WTC11 (cell line): ENCODE data around the gene SLC7A7. TPM values are rescaled to one million over a fixed set of nuclear protein-coding genes. Genes with fewer than 3 reads are reported as not detected.
"Not testable (repeated sequence)": the region's sequence is repeated elsewhere in the genome, so short reads cannot be mapped to it uniquely, and the experiment has no call there.

Source experiments
- ATAC-seq: fragments of 200-7000 bp; cut with Tn5 transposase; 2 replicates; pipeline ENCODE4 v1.10.0; 2021; ENCODE audit warnings: mild to moderate bottlenecking, moderate library complexity
- CTCF ChIA-PET: fragments of 300-600 bp; sonication (Branson Sonifier 250); formaldehyde crosslinking; loops from one replicate; lab custom pipeline; 2021; ENCODE audit warnings: antibody characterized with exemption; lab: Charles Lee
- POLR2A ChIA-PET: fragments of 350-600 bp; sonication (Branson Sonifier 250); formaldehyde crosslinking; loops from one replicate; lab custom pipeline; 2021; ENCODE audit warnings: antibody characterized with exemption; lab: Charles Lee
- DNase-seq: peaks from one replicate; pipeline ENCODE4 v3.0.0; 2021; ENCODE audit warnings: low spot score
- H3K27ac Mint-ChIP-seq: 2 replicates; pipeline ENCODE4 v1.8.0; 2021; ENCODE audit warnings: mixed read lengths
- H3K27me3 Mint-ChIP-seq: 2 replicates; pipeline ENCODE4 v1.8.0; 2021; ENCODE audit warnings: low read depth, mild to moderate bottlenecking, moderate library complexity, mixed read lengths
- H3K36me3 Mint-ChIP-seq: 2 replicates; pipeline ENCODE4 v1.8.0; 2021; ENCODE audit warnings: mixed read lengths
- H3K4me1 Mint-ChIP-seq: 2 replicates; pipeline ENCODE4 v1.8.0; 2022; ENCODE audit warnings: mixed read lengths
- H3K4me3 Mint-ChIP-seq: 2 replicates; pipeline ENCODE4 v1.8.0; 2021; ENCODE audit warnings: mild to moderate bottlenecking, moderate library complexity, mixed read lengths
- H3K9me3 Mint-ChIP-seq: 2 replicates; pipeline ENCODE4 v1.8.0; 2021; ENCODE audit warnings: mixed read lengths
- CREM ChIP-seq: sonication (generic); formaldehyde crosslinking; IDR thresholded peaks from 2 replicates; pipeline ENCODE4 v1.8.1; 2022; ENCODE audit warnings: mild to moderate bottlenecking, missing genetic modification reagents, moderate library complexity
- ELF4 ChIP-seq: sonication (generic); formaldehyde crosslinking; IDR thresholded peaks from 2 replicates; pipeline ENCODE4 v1.8.1; 2022; ENCODE audit warnings: low read depth, mild to moderate bottlenecking, moderate library complexity, missing genetic modification reagents
- NFE2L1 ChIP-seq: sonication (generic); formaldehyde crosslinking; IDR thresholded peaks from 2 replicates; pipeline ENCODE4 v1.8.1; 2023; ENCODE audit warnings: missing genetic modification reagents
- NR2C2 ChIP-seq: sonication (generic); formaldehyde crosslinking; IDR thresholded peaks from 2 replicates; pipeline ENCODE4 v1.8.0; 2022; ENCODE audit warnings: mild to moderate bottlenecking, missing genetic modification reagents
- NR3C1 ChIP-seq: sonication (generic); formaldehyde crosslinking; conservative IDR thresholded peaks from 2 replicates; pipeline ENCODE4 v1.8.1; 2023; ENCODE audit warnings: low read depth, mild to moderate bottlenecking, missing genetic modification reagents
- TEAD1 ChIP-seq: sonication (generic); formaldehyde crosslinking; IDR thresholded peaks from 2 replicates; pipeline ENCODE4 v1.8.0; 2022; ENCODE audit warnings: mild to moderate bottlenecking, missing genetic modification reagents
- ZBTB21 ChIP-seq: sonication (generic); formaldehyde crosslinking; IDR thresholded peaks from 2 replicates; pipeline ENCODE4 v1.8.1; 2023; ENCODE audit warnings: mild to moderate bottlenecking, missing genetic modification reagents, borderline replicate concordance
- ZNF396 ChIP-seq: fragments of 250-450 bp; sonication (Bioruptor Pico); IDR thresholded peaks from 2 replicates; pipeline ENCODE4 v1.8.0; 2021; ENCODE audit warnings: mild to moderate bottlenecking, moderate library complexity, borderline replicate concordance
- total RNA-seq: library from RNA; stranded (reverse); gene quantifications from 3 replicates; pipeline ENCODE4 v1.2.3, GENCODE V29; 2021
- TF ChIP-seq, protein P1 (sequence below): sonication (generic); formaldehyde crosslinking; IDR thresholded peaks from 2 replicates; pipeline ENCODE4 v1.8.1; 2023; ENCODE audit warnings: mild to moderate bottlenecking, missing genetic modification reagents
- TF ChIP-seq, protein P2 (sequence below): fragments of 200-600 bp; IDR thresholded peaks from 2 replicates; pipeline ENCODE4 v1.8.0; 2022; ENCODE audit warnings: antibody characterized with exemption
- TF ChIP-seq, protein P3 (sequence below): fragments of 250-450 bp; sonication (Bioruptor Pico); conservative IDR thresholded peaks from 2 replicates; pipeline ENCODE4 v1.9.0; 2021; ENCODE audit warnings: mild to moderate bottlenecking
- TF ChIP-seq, protein P4 (sequence below): sonication (generic); formaldehyde crosslinking; IDR thresholded peaks from 2 replicates; pipeline ENCODE4 v1.8.0; 2023; ENCODE audit warnings: missing genetic modification reagents
- TF ChIP-seq, protein P5 (sequence below): sonication (generic); formaldehyde crosslinking; IDR thresholded peaks from 2 replicates; pipeline ENCODE4 v1.8.0; 2022; ENCODE audit warnings: mild to moderate bottlenecking, missing genetic modification reagents

Gene SLC7A7
- total RNA-seq, 1 experiment from 2014 or later: 4.3 TPM

DNA sequence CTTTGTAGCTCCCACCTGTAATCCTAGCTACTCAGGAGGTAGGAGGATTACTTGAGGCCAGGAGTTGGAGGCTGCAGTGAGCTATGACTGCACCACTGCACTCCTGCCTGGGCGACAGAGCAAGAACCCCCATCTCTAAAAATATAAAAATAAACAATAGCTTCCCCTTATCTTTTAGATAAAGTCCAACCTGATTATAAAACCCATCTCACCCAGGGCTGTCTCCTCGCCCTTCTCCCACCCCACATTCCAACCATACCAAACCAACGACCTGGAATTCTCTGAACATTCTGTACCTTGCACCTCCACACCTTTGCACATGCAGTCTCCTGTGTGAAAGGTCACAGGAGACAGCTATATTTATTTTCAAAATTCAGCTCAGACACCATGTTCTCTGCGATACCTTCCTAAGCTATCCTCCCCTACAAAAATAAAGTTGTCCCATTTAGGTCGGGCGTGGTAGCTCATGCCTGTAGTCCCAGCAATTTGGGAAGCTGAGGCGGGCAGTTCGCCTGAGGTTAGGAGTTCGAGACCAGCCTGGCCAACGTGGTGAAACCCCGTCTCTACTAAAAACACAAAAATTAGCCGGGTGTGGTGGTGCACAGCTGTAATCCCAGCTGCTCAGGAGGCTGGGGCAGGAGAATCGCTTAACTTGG, 7.7 kb downstream of the SLC7A7 start (continued):
- TF ChIP-seq CREM (CRISPR knock-in tag) (no peak), NR3C1 (CRISPR knock-in tag) (no peak)
- TF ChIP-seq, protein P1, sequence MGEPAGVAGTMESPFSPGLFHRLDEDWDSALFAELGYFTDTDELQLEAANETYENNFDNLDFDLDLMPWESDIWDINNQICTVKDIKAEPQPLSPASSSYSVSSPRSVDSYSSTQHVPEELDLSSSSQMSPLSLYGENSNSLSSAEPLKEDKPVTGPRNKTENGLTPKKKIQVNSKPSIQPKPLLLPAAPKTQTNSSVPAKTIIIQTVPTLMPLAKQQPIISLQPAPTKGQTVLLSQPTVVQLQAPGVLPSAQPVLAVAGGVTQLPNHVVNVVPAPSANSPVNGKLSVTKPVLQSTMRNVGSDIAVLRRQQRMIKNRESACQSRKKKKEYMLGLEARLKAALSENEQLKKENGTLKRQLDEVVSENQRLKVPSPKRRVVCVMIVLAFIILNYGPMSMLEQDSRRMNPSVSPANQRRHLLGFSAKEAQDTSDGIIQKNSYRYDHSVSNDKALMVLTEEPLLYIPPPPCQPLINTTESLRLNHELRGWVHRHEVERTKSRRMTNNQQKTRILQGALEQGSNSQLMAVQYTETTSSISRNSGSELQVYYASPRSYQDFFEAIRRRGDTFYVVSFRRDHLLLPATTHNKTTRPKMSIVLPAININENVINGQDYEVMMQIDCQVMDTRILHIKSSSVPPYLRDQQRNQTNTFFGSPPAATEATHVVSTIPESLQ (CRISPR knock-in tag): no peak

DNA sequence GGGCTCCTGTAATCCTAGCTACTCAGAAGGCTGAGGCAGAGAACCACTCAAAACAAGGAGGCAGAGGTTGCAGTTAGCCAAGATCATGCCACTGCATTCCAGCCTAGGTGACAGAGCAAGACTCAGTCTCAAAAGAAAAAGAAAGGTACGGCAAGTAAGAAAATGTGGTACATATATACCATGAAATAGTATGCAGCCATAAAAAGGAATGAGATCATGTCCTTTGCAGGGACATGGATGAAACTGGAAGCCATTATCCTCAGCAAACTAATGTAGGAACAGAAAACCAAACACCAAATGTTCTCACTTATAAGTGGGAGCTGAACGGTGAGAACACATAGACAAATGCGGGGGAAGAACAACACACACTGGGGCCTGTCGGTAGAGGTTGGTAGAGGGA, 10.0 kb downstream of the SLC7A7 start:
- not testable (repeated sequence) for H3K4me1 Mint-ChIP-seq
- CTCF ChIA-PET: interaction anchor here (2.9 kb wide), 1 partner anchor 18 kb away, joined by 18 read pairs; no protein-coding TSS in a partner anchor

DNA sequence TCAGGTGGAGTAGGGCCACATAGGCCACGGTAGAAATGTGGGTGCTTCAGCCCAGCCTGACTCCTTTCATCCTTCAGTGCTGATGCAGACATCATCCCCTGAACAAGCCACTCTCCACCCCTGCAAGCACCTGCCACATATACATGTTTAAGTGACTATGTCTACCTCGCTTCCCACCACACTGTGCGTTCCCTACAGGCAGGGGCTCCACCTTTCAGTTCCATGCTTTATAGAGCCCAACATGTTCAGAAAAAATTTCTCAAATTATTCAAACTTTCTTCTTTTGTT, 11.6 kb downstream of the SLC7A7 start:
- ATAC-seq: no peak
- CTCF ChIA-PET: no interaction called here
- Mint-ChIP-seq H3K4me1 (peaks cover 8% of the 10 kb centered on the region), H3K36me3 (no peaks in the 10 kb centered on the region), H3K4me3 (no peak overlapping the region)
- DNase-seq: no peak
- TF ChIP-seq TEAD1: no peak
- no peak for TF ChIP-seq ZBTB21 (CRISPR knock-in tag)
- TF ChIP-seq, protein P2, sequence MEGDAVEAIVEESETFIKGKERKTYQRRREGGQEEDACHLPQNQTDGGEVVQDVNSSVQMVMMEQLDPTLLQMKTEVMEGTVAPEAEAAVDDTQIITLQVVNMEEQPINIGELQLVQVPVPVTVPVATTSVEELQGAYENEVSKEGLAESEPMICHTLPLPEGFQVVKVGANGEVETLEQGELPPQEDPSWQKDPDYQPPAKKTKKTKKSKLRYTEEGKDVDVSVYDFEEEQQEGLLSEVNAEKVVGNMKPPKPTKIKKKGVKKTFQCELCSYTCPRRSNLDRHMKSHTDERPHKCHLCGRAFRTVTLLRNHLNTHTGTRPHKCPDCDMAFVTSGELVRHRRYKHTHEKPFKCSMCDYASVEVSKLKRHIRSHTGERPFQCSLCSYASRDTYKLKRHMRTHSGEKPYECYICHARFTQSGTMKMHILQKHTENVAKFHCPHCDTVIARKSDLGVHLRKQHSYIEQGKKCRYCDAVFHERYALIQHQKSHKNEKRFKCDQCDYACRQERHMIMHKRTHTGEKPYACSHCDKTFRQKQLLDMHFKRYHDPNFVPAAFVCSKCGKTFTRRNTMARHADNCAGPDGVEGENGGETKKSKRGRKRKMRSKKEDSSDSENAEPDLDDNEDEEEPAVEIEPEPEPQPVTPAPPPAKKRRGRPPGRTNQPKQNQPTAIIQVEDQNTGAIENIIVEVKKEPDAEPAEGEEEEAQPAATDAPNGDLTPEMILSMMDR: no peak
- TF ChIP-seq, protein P3, sequence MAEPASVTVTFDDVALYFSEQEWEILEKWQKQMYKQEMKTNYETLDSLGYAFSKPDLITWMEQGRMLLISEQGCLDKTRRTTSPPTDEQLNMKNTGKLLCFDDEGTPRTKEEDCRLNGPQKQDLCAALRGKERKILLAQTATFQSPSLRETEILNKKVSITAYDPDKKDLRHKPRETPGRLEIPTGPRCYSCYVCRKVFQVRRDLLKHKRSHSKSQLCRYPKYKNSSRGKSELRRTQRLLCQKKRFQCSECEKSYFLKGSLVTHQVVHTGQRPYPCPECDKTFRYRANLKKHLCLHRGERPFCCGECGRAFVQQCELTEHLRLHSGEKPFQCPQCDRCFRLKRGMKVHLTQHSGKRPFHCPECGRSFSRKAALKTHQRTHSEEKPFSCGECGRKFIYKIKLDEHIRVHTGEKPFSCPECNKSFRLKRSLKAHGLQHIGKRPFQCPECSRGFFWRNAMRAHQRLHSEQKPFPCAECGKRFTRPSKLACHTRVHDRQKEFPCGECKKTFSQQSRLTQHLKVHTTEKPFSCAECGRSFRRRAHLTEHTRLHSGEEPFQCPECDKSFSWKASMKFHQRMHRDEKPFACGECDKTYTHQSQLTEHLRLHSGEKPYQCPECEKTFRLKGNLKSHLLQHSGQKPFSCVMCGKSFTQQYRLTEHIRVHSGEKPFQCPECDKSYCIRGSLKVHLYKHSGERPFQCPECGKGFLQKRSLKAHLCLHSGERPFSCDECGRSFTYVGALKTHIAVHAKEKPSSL (CRISPR knock-in tag): no peak
- TF ChIP-seq ELF4 (CRISPR knock-in tag): no peak
- no peak for TF ChIP-seq NFE2L1 (CRISPR knock-in tag)
- TF ChIP-seq NR2C2 (CRISPR knock-in tag): no peak
- TF ChIP-seq ZNF396 (CRISPR knock-in tag): no peak
- TF ChIP-seq, protein P4, sequence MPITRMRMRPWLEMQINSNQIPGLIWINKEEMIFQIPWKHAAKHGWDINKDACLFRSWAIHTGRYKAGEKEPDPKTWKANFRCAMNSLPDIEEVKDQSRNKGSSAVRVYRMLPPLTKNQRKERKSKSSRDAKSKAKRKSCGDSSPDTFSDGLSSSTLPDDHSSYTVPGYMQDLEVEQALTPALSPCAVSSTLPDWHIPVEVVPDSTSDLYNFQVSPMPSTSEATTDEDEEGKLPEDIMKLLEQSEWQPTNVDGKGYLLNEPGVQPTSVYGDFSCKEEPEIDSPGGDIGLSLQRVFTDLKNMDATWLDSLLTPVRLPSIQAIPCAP (CRISPR knock-in tag): no peak
- TF ChIP-seq, protein P5, sequence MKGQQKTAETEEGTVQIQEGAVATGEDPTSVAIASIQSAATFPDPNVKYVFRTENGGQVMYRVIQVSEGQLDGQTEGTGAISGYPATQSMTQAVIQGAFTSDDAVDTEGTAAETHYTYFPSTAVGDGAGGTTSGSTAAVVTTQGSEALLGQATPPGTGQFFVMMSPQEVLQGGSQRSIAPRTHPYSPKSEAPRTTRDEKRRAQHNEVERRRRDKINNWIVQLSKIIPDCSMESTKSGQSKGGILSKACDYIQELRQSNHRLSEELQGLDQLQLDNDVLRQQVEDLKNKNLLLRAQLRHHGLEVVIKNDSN: no peak
- TF ChIP-seq, all 79 proteins: peak for 0
- Mint-ChIP-seq H3K27me3 (no peaks in the 10 kb centered on the region), H3K27ac (no peak overlapping the region), H3K9me3 (no peaks in the 10 kb centered on the region)
- POLR2A ChIA-PET: no interaction called here

More for the DNA sequence above, 10.0 kb downstream of the SLC7A7 start:
- ATAC-seq, POLR2A ChIA-PET, H3K36me3 Mint-ChIP-seq, DNase-seq, H3K9me3 Mint-ChIP-seq, H3K4me3 Mint-ChIP-seq, H3K27ac Mint-ChIP-seq, H3K27me3 Mint-ChIP-seq: not testable (repeated sequence)
